ENCODE results near the gene PAK1.

PAK1 gene

GRCh38 chr11:77472991-77473800, 698 bp downstream of the PAK1 start:
- DNase-seq: peak; percentile 84

- peak; percentile 75 for DNase-seq
Observed at GRCh38 chr11:77471558-77472193, 2.2 kb downstream of the PAK1 start.

GRCh38 chr11:77470971-77471370, 2.9 kb downstream of the PAK1 start:
- no peak for DNase-seq

DNA sequence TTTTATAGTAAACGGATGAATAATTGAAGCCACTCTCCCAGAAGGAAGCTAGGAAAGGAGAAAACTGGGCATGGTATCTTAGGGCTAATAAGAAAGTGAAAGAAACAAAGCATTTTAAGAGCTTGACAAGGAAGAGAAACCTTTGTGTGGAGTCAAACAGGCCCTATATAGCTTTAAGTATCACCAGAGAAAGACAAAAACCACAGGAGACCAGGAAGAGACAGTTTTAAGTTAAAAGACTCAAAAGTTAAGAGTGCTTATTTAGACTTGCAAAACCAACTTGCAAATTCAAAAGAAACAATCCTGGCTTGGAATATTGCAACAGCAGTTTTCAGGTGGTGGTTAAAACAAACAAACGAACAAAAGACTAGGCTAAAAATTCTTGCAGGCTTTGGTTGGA, 3.4 kb downstream of the PAK1 start:
- no peak for DNase-seq

DNA sequence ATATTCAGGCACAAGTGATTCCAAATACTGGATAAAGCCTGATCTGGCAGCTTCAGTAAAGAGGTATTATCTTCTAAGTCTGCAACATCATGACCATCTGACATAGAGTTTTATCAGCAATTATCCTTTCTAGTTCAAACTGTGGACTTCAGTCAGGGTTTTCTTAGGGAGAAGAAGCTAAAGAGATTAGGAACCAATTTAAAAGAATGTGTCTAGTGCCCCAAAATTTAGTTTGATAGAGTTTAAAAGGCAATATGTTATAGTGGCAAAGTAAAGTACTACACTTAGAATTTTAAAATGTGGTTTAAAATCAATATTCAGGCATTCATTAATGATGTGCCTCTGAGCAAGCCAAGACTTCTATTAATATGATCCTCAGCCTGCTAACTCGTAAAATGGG, 5.4 kb downstream of the PAK1 start:
- DNase-seq: no peak

DNA sequence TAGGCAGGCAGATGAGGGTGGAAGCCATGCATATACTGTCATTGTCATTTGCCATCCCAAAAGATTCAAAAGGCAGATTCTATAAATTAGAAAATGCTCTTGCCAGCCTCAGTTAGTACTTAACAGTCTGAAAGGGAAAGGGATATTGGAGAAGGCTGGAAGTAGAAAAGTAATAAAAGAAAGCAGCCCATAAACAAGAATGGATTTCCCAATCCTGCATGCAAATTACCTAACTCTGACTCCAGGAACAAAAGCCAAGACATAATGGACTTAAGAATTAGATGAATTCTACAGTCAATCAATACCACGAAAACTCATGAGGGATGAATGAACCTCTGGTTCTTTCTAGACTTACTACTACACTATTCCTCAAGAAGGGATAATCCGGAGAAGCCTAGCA, 5.9 kb downstream of the PAK1 start:
- DNase-seq: no peak

DNA sequence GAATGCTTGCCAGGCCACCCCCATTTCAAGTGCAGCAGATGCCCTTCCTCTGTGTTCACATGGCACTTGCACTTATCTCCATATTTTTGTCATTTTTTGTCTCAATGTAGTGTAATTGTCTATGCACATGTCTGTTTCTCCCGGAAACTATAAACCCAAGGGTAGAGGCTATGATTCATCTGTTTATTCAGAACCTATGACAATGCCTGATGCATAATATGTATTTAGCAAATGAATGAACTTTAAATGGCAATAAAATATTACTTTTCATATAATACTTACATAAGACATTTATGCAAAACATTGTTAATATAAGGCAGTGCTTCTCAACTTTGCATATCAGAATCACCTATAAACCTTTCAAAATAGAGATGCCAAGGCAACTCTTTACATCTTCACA, 6.7 kb downstream of the PAK1 start:
- no peak for DNase-seq

GRCh38 chr11:77457340-77457739, 16.6 kb downstream of the PAK1 start:
- peak; percentile 88 for DNase-seq

- no peak for DNase-seq
Observed at GRCh38 chr11:77455740-77456139, 18.2 kb downstream of the PAK1 start.

GRCh38 chr11:77454867-77455655, 18.8 kb downstream of the PAK1 start:
- no peak for DNase-seq

- DNase-seq: no peak
Observed at GRCh38 chr11:77450227-77450626, 23.7 kb downstream of the PAK1 start.

- no peak for DNase-seq
Observed at GRCh38 chr11:77449784-77450183, 24.1 kb downstream of the PAK1 start.

GRCh38 chr11:77449060-77449521, 24.8 kb downstream of the PAK1 start:
- no peak for DNase-seq

- DNase-seq: no peak
Observed at GRCh38 chr11:77448269-77448668, 25.6 kb downstream of the PAK1 start.

- DNase-seq: no peak
Observed at GRCh38 chr11:77446911-77447629, 26.8 kb downstream of the PAK1 start.

DNA sequence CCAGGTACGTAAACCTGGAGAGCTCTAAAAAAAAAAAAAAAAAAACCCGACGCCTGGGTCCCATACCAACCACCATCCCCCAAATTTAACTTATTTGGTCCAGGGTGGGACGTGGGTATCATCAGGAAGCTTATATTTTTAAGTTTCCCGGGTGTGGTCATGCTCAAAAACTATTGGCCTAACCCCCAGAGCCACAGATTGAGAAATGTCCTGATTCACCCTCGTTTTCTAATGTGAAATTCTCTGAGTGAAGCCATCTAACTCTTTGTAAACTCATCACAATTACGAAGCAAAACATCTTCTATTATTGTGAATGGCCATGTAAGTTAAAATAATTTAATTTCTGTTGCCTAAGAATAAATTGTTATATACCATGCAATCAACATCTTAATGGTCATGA, 29.6 kb downstream of the PAK1 start:
- no peak for DNase-seq

DNA sequence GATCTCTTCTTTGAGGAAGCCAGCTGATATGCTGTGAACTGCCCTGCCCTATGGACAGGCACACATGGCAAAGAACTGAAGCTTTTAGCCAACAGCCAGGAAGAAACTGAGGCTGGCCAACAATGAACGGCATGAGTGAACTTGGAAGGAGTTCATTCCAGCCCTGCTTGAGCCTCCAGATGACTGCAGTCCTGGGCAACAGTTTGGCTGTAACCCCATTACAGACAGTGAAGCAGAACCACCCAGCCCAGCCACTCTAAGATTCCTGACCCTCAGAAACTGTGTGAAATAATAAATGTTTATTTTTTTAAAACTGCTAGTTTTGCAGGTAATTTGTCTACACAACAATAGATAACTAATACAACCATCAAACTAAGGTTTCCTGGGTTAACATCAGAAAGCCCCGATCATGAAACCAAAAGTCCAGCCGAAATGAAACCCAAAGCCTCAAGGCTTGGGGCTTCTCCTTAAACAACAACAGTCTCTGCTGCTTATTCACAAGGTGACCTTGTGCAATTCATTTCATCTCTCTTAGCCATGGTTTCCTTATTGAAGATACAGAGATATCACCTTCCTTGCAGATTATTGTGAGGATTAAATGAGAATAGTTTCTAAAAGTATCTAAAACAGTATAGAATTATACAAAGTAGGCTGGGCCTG, 31.4 kb downstream of the PAK1 start:
- no peak for DNase-seq

DNA sequence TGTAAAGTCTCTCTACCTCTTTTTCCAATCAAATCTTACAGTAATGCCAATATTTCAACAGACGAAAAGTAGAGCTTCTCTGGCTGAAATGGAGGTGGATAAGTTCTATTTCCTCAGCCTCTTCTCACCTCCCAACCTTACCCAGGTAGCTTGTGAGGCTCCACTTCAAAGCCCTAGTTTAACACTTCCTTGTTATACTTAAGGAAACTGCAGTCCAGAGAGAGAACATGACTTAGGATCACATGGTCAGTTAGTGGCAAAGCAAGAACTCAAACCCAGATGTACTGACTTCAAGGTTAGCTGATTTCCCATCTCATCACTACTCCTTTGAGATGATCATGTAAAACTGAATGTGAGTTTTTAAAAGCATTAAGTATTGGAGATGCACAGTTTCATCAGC, 32.5 kb downstream of the PAK1 start:
- DNase-seq: no peak

GRCh38 chr11:77440678-77441077, 33.2 kb downstream of the PAK1 start:
- no peak for DNase-seq

DNA sequence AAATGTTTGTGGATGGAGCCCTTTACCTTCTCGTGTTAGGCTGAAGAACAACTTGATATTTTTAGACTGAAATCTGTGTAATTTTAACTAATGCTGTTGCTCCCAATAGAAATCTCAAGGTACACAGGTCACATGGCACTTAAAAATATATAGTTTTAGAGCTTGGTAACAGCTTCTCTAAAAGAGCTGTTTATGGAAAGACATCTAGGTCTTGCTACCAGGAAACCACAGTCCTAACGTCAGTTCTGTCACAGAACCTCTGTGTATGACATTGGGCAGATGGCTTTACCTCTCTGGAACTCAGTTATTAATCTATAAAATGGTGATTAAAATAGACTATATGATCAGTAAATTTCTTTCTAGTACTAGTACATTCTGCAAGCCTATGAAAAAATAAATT, 35.4 kb downstream of the PAK1 start:
- DNase-seq: no peak

DNA sequence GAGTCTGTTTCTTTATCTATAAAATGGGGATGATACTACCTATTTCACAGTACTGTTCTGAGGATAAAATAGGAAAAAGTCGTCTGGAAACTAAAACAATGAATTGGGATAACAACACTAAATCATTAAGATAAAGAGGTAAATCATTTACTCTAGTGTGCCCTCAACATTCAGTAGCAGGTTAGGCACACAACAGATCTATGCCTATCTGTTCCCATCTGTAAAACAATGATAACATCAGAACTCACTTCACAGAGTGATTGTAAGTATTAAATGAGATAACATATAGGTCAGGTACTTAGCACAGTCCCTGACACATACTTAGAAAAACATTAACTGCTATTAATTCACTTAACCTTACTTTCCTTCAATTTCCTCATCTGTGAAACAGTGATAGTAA, 36.9 kb downstream of the PAK1 start:
- DNase-seq: no peak

DNA sequence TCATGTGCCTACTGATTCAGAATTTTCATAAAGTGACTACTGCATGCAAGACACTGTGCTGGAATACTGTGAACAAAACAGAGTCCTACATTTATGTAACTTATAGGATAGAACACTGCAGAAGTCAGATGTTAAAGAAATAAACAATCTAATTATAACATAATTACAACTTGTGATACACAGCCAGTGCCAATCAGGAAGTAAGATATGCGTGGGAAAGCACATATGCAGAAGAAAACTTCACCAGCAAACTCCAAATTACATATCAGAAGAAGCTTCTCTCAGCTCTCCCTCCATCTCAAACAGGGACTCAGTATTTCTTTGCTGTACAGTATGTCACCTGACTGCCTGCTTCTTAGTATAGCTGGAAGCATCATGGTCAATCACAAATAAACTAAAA, 37.4 kb downstream of the PAK1 start:
- DNase-seq: no peak

- no peak for DNase-seq
Observed at GRCh38 chr11:77435972-77436371, 37.9 kb downstream of the PAK1 start.
